Hippocampal formation (tissue), 2 donors: ENCODE results near the gene PRIMA1.

ENCODE experiments used
- DNase-seq, 2 donors: peaks; one replicate each; lab custom pipeline; 2025; lab: John Stamatoyannopoulos, UW

Gene PRIMA1

GRCh38 chr14:93676416-93676958 lies 111.8 kb downstream of the PRIMA1 start:
- no peak for DNase-seq

GRCh38 chr14:93675651-93676050 lies 112.6 kb downstream of the PRIMA1 start:
- DNase-seq: no peak

GRCh38 chr14:93674343-93674742 lies 113.9 kb downstream of the PRIMA1 start:
- DNase-seq: no peak

- no peak for DNase-seq
Observed at GRCh38 chr14:93669632-93670031, 118.7 kb downstream of the PRIMA1 start.
